GM03348 (cell line): ENCODE data around the gene TNNT3.
A peak's percentile ranks its signal among the peaks of the same experiment; 100 is the strongest.

Experiments used
- DNase-seq: peaks from one replicate; pipeline ENCODE4 v3.0.0; 2012; ENCODE audit warnings: low spot score

Gene TNNT3

DNA sequence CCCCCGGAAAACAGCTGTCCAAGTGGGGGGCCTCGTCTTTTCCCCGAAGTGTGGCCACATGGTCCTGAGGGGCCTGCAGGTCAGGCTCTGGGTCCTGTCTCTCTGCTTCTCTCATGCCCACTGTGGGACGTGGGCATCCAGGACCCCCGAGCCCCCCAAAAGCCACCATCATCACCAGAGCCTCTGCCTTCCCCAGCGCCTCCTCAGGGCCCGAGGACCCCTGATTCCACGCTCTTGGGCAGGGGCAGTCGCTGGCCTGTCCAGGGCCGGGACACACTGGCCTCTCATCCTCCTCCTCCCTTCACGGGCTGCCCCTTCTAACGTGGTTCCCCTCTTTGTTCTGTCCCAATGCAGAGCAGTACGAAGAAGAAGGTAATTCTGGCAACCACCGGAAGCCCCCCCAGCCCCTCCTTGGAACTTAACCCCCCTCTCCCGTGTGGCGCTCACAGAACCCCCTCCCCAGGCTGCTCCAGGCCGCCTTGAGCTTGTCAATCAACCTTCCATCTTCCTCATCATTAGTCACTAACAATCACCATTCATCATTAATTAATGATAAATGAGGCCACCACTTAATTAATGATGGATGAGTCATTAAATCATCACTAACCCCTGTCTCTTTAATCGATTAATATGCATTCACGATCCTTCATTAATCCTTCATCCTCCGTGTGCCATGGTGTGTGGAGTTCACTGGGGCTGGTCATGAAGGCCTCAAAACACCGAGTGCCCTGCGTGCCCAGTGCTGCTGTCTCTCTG is 3.9 kb downstream of the TNNT3 start:
- no peak for DNase-seq

- no peak for DNase-seq
These were observed 4.7 kb downstream of the TNNT3 start for GRCh38 chr11:1924181-1924580.

- DNase-seq, result no peak
These were observed 5.3 kb downstream of the TNNT3 start for GRCh38 chr11:1924646-1925372.

DNA sequence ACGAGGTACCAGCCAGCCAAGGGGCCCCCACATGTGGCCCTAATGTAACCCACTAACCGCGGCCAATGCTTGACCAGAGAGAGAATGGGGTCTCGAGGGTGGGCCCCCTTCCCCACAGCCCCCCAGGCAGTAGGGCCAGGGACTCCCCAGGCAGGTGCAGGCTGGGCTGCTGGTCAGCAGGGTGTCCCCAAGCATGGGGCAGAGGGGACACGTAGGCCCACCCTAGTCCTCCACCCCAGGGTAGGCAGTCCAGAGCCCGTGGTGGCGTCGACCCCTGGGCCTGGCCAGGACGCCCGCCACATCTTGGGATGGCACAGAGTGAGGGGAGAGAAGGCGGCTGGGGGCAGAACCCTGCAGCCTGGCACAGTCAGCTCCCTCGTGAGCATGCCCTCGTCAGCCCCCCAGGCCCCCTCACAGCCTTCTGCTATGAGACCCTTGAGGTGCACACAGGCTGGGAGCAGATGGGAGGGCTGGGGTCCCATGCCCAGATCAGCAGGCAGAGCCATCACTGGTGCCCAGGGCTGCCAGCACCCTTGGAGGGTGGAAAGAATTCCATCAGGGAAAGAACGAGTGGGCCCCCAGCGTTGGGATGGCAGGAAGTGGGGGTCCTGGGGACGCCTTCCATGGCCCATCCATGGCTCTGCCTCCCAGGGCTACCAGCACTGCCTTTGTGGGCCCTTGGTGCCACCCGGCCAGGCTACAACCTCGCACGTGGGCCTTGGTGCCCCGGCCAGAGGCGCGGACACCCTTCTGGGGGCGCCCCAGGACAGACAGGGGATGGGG is 6.1 kb downstream of the TNNT3 start:
- no peak for DNase-seq

- no peak for DNase-seq
These were observed 6.9 kb downstream of the TNNT3 start for GRCh38 chr11:1926156-1927025.

DNA sequence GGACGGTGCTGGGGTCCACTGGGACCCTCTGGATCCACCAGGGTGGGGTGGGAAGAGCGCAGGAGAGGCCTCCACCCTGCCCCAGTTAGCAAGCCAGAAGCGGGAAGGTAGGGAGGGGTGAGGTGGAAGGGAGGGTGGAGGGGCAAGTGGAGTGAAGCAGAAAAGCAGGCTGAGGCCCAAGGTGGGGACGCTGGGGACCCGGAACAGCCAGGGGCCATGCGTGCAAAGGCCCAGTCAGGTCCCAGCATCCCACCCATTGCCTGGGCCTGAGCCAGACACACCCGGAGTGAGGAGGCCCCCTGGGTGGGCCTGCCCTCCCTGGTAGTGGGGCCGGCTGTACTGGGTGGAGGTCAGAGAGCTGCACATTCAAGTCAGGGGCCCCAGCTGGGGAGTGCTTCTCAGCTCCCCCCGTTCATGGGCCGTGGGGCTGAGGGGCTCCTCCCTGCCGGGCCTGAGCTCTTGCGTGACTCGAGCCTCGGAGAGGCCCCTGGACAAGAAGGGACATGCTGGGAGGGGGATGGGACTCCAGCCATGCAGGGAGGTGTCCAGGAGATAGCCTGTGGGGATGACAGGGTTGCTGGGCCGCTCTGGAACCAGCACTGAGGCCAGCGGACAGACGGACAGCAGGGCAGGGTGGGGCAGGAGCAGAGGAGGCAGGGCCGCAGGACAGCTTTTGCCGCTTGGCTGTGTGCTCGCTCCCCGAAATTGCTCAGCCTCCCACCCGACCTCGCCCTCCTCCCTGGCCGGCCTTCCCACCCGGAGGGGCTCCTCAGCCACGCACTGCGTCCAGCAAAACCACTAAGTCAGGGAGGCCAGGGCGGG is 7.7 kb downstream of the TNNT3 start:
- peak; percentile 9 for DNase-seq

- DNase-seq, result peak; percentile 8
These were observed 8.5 kb downstream of the TNNT3 start for GRCh38 chr11:1927848-1928469.

DNA sequence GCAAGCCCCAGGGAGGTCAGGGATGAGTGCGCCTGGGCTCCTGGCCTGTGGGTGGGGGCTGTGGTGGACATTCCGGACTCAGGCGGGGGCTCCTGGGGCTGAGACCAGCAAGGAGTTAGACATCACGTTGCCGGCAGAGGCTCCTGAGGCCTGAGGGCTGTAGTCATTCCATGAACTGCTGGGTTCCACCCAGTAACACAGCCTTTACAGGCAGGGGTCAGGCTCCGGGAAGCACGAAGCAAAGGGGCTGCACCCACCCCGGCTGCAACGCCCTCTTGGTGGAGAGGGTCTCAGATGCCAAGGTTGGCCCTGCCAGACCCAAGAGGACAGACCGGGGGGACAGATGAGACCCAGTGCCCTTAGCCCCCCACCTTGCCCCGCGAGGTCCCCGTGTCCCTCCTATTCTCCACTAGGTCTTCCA is 9.0 kb downstream of the TNNT3 start:
- DNase-seq, result peak; percentile 6

DNA sequence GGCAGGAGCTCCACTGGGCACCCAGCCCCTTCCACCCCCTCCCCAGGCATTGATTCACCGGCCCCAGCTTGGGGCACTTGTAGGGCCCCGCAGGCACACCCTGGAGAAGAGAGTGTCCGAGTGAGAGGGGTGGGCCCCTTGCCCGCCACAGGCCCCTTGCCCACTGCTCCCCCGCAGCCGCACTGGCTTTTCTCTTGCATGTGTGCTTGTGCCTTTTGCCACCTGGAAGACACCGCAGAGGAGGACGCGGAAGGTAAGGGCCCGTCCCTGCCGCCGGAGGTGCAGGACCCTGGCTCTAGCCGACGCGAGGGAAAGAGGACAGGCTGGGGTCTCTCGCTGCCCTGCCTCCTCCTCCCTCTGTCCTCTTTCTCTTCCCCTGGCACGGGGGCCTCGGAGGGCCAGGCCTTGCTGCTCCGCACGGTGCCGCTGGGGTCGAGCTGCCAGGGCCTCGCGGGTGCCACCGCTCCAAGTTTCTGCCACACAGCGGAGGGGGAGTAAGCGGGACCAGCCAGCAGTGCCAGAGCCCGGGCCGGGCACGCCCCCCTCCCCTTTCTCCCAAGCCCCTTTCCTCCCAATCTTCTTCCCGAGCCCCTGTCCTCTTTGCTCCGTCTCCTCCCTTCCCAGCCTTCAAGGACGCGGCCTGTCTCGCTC is 9.5 kb downstream of the TNNT3 start:
- DNase-seq, result peak; percentile 6

DNA sequence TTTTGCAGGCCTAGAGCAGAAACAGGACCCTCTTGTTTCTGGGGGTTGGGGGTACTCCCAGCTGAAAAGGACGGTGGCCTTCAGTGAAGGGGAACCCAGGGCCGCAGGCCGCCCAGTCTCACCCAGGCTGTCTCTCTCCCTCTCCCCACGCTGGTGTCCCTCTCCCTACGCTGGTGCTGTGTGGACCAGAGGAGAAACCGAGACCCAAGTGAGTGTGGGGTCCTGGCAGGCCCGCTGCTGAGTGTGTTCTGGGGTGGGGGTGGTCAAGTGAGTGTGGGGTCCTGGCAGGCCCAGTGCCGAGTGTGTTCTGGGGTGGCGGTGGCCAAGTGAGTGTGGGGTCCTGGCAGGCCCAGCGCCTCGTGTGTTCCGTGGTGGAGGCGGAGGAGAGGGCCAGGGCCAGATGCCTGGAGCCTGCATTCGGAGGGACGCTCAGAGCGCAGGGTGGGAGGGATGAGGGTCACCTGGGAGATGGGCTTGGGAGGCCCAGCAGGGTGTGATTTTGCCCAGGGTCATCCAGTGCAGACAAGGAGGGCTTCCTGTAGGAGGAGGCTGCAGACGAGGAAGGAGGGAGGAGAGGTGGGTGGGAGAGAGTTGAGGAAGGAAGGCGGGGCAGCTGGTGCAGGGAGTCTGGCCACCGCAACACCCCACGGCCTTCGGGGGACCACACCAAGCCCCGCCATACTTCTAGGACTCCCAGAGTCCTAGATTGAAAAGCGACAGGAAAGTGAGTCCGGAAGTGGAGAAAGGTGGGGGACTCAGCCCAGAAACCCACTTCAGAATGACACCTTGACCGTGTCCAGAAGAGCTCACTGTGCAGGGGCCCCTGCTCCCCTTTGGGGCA is 10.3 kb downstream of the TNNT3 start:
- DNase-seq, result no peak

DNA sequence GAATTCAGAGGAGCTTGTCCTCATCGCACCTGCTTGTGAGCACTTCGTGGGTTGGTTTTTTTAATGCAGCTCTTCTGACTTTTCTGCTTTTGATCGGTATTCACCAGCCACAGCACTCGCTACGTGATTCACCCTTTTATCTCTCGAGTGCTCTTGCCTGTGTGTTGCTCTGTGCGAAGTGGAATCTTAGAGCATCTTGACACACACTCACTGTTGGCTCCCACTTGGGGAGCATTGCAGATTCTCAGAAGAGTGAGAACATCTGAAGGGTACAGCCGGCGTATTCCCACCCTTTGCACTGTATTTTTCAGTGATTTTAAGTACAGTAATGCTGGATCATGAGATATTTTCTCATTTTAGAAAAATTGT is 10.9 kb downstream of the TNNT3 start:
- DNase-seq, result no peak

GRCh38 chr11:1931341-1932104 is 12.0 kb downstream of the TNNT3 start:
- peak; percentile 23 for DNase-seq

DNA sequence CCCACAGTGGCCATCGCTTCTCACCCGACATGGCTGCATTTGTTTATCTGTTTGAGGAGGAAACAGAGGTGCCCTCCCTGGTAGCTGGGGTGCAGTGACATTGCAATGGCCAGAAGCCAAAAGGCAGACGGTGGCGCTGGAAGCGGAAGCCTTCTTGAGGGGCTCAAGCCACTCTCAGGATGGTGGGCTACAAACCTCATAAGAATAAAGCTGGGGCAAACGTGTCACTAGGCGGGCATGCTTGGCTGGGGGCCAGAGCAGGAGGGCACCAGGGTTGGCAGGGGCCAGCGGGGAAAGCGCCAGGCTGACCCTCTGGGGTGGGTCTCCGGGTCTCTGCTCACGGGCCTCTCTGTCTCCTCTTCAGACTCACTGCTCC is 12.6 kb downstream of the TNNT3 start:
- DNase-seq, result peak; percentile 13

GRCh38 chr11:1932681-1933080 is 13.2 kb downstream of the TNNT3 start:
- no peak for DNase-seq

GRCh38 chr11:1933416-1934334 is 14.2 kb downstream of the TNNT3 start:
- no peak for DNase-seq

GRCh38 chr11:1934335-1935155 is 15.0 kb downstream of the TNNT3 start:
- DNase-seq, result peak; percentile 9
